HepG2 (cell line): ENCODE measurements around the gene COL5A1. TPM values are rescaled to one million over a fixed set of nuclear protein-coding genes. Genes with fewer than 3 reads are reported as not detected.

Experiments used
- ATAC-seq: fragments of 200-7000 bp; cut with Tn5 transposase; 3 replicates; pipeline ENCODE4 v1.9.1; 2020; ENCODE audit warnings: mild to moderate bottlenecking, moderate library complexity
- BruUV-seq: library from RNA; stranded (reverse); fragments of 400-500 nt; replicated peaks from 2 replicates; lab custom pipeline; 2021; lab: Mats Ljungman, UMichigan
- CTCF ChIA-PET: fragments of 300-600 bp; formaldehyde crosslinking; extraction: SDS; loops from one replicate; lab custom pipeline; 2021; ENCODE audit warnings: low total read pairs, inconsistent platforms, low intra/inter-chr PET ratio; lab: Yijun Ruan, JAX
- POLR2A ChIA-PET: fragments of 350-600 bp; sonication (Branson Sonifier 250); formaldehyde crosslinking; loops from one replicate; lab custom pipeline; 2020; ENCODE audit warnings: antibody characterized with exemption, inconsistent platforms; lab: Yijun Ruan, JAX
- DNase-seq: peaks from one replicate; pipeline ENCODE4 v3.0.0-alpha.2; 2015; ENCODE audit warnings: low spot score
- FAIRE-seq: peaks from 3 replicates; lab custom pipeline; 2011; peaks lifted over from hg19 to GRCh38; lab: Jason Lieb, UNC
- H2AFZ ChIP-seq: one replicate; pipeline ENCODE4 v1.6.1; 2011; ENCODE audit warnings: low read length, inconsistent platforms
- H3K27ac ChIP-seq: fragments of 300-600 bp; 3 replicates; pipeline ENCODE4 v1.8.0; 2011; ENCODE audit warnings: mixed run types, mild to moderate bottlenecking, mixed read lengths, low read length, inconsistent platforms; ENCODE audit not compliant: insufficient read depth; ENCODE audit errors: extremely low read length
- H3K27me3 ChIP-seq, 2 experiments: fragments of 200-600 bp in 1 of 2; 2 replicates in 1 of 2; 3 replicates in 1 of 2; pipeline versions ENCODE4 v1.6.0 to v1.8.0; 2011; ENCODE audit warnings: low read length in 2 of 2, mild to moderate bottlenecking in 2 of 2, moderate library complexity in 2 of 2, inconsistent platforms in 1 of 2; ENCODE audit not compliant: insufficient read depth in 2 of 2, control insufficient read depth in 1 of 2
- H3K36me3 ChIP-seq, 2 experiments: fragments of 200-600 bp in 1 of 2; replicated peaks in 1 of 2; 2 replicates in 1 of 2; 3 replicates in 1 of 2; pipeline versions ENCODE4 v1.5.1 to v1.8.0; 2011; ENCODE audit warnings: low read length in 2 of 2, inconsistent platforms in 1 of 2; ENCODE audit not compliant: insufficient read depth in 2 of 2, control insufficient read depth in 1 of 2
- H3K4me1 ChIP-seq: 2 replicates; pipeline ENCODE4 v1.5.1; 2012; ENCODE audit warnings: low read length, inconsistent platforms; ENCODE audit not compliant: insufficient read depth
- H3K4me2 ChIP-seq: 2 replicates; pipeline ENCODE4 v1.6.0; 2011; ENCODE audit warnings: low read depth, low read length, inconsistent platforms
- H3K4me3 ChIP-seq, 3 experiments: fragments of 200-600 bp in 1 of 3; sonication (generic), shearing (Covaris generic) in 1 of 3; replicated peaks in 1 of 3; 2 replicates each; pipeline ENCODE4 v1.5.1; 2011 to 2016; ENCODE audit warnings: low read length in 3 of 3, inconsistent platforms in 2 of 3, low read depth in 2 of 3, mild to moderate bottlenecking in 2 of 3, control low read depth in 1 of 3, mixed read lengths in 1 of 3; ENCODE audit not compliant: insufficient read depth in 1 of 3
- H3K79me2 ChIP-seq: one replicate; pipeline ENCODE4 v1.6.1; 2011; ENCODE audit warnings: low read length, inconsistent platforms; ENCODE audit not compliant: insufficient read depth
- H3K9ac ChIP-seq: 2 replicates; pipeline ENCODE4 v1.6.0; 2011; ENCODE audit warnings: mild to moderate bottlenecking, low read depth, low read length, inconsistent platforms; ENCODE audit not compliant: insufficient read depth
- H3K9me3 ChIP-seq: 2 replicates; pipeline ENCODE4 v1.5.1; 2012; ENCODE audit warnings: mild to moderate bottlenecking, low read length
- H4K20me1 ChIP-seq: 2 replicates; pipeline ENCODE4 v1.6.0; 2011; ENCODE audit warnings: inconsistent platforms, mild to moderate bottlenecking, low read length, moderate library complexity; ENCODE audit not compliant: insufficient read depth
- ATF7-NPFF ChIP-seq: sonication (generic); formaldehyde crosslinking; IDR thresholded peaks from 2 replicates; pipeline ENCODE4 v1.8.1; 2023; ENCODE audit warnings: mild to moderate bottlenecking, low read depth, missing genetic modification reagents, moderate library complexity
- HBP1 ChIP-seq: IDR thresholded peaks from 2 replicates; pipeline ENCODE4 v1.6.1; 2016; ENCODE audit warnings: low read depth, control low read depth
- KDM4B ChIP-seq: sonication (generic); formaldehyde crosslinking; IDR thresholded peaks from 2 replicates; pipeline ENCODE4 v1.4.0; 2020; ENCODE audit warnings: missing genetic modification reagents
- SAFB2 ChIP-seq: sonication (generic); formaldehyde crosslinking; IDR thresholded peaks from 2 replicates; pipeline ENCODE4 v1.5.1; 2020; ENCODE audit warnings: missing genetic modification reagents, low read depth, mild to moderate bottlenecking, borderline replicate concordance
- SP2 ChIP-seq: sonication (generic); formaldehyde crosslinking; IDR thresholded peaks from 2 replicates; pipeline ENCODE4 v1.5.1; 2020; ENCODE audit warnings: mild to moderate bottlenecking, missing genetic modification reagents
- ZNF629 ChIP-seq: sonication (generic); formaldehyde crosslinking; conservative IDR thresholded peaks from 2 replicates; pipeline ENCODE4 v1.5.0; 2020; ENCODE audit warnings: missing genetic modification reagents
- ZNF672 ChIP-seq: sonication (generic); formaldehyde crosslinking; IDR thresholded peaks from 2 replicates; pipeline ENCODE4 v1.8.1; 2022; ENCODE audit warnings: missing genetic modification reagents
- ZNF703 ChIP-seq: sonication (generic); formaldehyde crosslinking; IDR thresholded peaks from 2 replicates; pipeline ENCODE4 v1.5.1; 2020; ENCODE audit warnings: missing genetic modification reagents, mild to moderate bottlenecking, moderate library complexity, borderline replicate concordance
- WGBS: methylation state at CpG from one replicate; pipeline ENCODE4 v1.1.6; 2017; ENCODE audit warnings: low lambda C conversion rate; 5-methylcytosine and 5-hydroxymethylcytosine counted together
- in situ Hi-C: cut with HindIII; loops from 2 replicates; pipeline ENCODE4 v1.10.0; 2017; ENCODE audit warnings: low pct_unique_long_range_greater_than_20kb; ENCODE audit not compliant: extremely low pct_ligation_motif_present
- intact Hi-C: fragments of 100-400 bp; cut with micrococcal nuclease; formaldehyde crosslinking; loops from one replicate; pipeline ENCODE4 v1.10.0; 2022; ENCODE audit not compliant: unreplicated experiment
- polyA plus RNA-seq, 8 experiments: library from polyadenylated mRNA; depleted of rRNA in 3 of 8; stranded (reverse) in 7 of 8; unstranded in 1 of 8; fragments of >200 nt; fragmentation: Illumina TruSeq in 4 of 8; extraction: Trizol in 4 of 8; gene quantifications; 2 replicates each; pipeline versions ENCODE4 v1.2.1 to v1.2.3, GENCODE V29; 2011 to 2016; ENCODE audit warnings: low read depth in 4 of 8, missing spikeins in 1 of 8, mixed read lengths in 1 of 8; ENCODE audit not compliant: insufficient read depth in 1 of 8
- total RNA-seq, 5 experiments: library from RNA; depleted of rRNA; stranded (reverse); fragments of >200 nt; fragmentation: Illumina TruSeq; extraction: Trizol; gene quantifications; 2 replicates each; pipeline ENCODE4 v1.2.3, GENCODE V29; 2016; ENCODE audit warnings: low read depth in 1 of 5
- TF ChIP-seq, protein P1 (sequence below): sonication (generic); formaldehyde crosslinking; conservative IDR thresholded peaks from 2 replicates; pipeline ENCODE4 v1.4.0; 2020; ENCODE audit warnings: missing genetic modification reagents

The COL5A1 gene
- total and polyA plus RNA-seq, 2 of the 13 experiments (the other 11 are each of a cell fraction or from before 2014, with no cell fraction given) = not detected

- no peak overlapping the region for H2AFZ ChIP-seq
- H4K20me1 ChIP-seq = no peaks in the 10 kb centered on the region
- WGBS = 36% methylated on average over 16 of the region's 25 CpGs
- BruUV-seq = no TSS peak
- H3K36me3 ChIP-seq = no peaks in the 10 kb centered on the region
- no peaks in the 10 kb centered on the region for H3K4me1 ChIP-seq
- intact Hi-C loops = no loop called here
- FAIRE-seq (no peak), ATAC-seq (no peak), DNase-seq (no peak)
- POLR2A ChIA-PET = no interaction called here
- H3K9ac ChIP-seq = no peak overlapping the region
- no peak for TF ChIP-seq ATF7-NPFF (CRISPR knock-in tag)
- no peak for TF ChIP-seq SP2 (CRISPR knock-in tag)
- TF ChIP-seq KDM4B (CRISPR knock-in tag) = no peak
- TF ChIP-seq SAFB2 = no peak
- no peak for TF ChIP-seq ZNF703 (CRISPR knock-in tag)
- TF ChIP-seq ZNF629 (CRISPR knock-in tag) = no peak
- TF ChIP-seq, protein P1, sequence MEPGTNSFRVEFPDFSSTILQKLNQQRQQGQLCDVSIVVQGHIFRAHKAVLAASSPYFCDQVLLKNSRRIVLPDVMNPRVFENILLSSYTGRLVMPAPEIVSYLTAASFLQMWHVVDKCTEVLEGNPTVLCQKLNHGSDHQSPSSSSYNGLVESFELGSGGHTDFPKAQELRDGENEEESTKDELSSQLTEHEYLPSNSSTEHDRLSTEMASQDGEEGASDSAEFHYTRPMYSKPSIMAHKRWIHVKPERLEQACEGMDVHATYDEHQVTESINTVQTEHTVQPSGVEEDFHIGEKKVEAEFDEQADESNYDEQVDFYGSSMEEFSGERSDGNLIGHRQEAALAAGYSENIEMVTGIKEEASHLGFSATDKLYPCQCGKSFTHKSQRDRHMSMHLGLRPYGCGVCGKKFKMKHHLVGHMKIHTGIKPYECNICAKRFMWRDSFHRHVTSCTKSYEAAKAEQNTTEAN (CRISPR knock-in tag) = no peak
- TF ChIP-seq ZNF672 (CRISPR knock-in tag) = no peak
- TF ChIP-seq HBP1 (CRISPR knock-in tag) = no peak
- no peak overlapping the region for H3K27ac ChIP-seq
- in situ Hi-C loops = no loop called here
- no peak overlapping the region for H3K4me3 ChIP-seq
- H3K9me3 ChIP-seq = no peaks in the 10 kb centered on the region
- peaks cover 4 to 55% of the 10 kb centered on the region in 2 experiments; a peak in 4 of 5 replicates for H3K27me3 ChIP-seq
- no peak overlapping the region for H3K4me2 ChIP-seq
- CTCF ChIA-PET = no interaction called here
- no peaks in the 10 kb centered on the region for H3K79me2 ChIP-seq
Observed at GRCh38 chr9:134800791-134801339, 159.3 kb downstream of the COL5A1 start.
